ENCODE results near the gene ATXN3L. TPM values are rescaled to one million over a fixed set of nuclear protein-coding genes. Genes with fewer than 3 reads are reported as not detected.

ATXN3L gene
- total RNA-seq, 1 experiment from 2014 or later = not detected

DNA sequence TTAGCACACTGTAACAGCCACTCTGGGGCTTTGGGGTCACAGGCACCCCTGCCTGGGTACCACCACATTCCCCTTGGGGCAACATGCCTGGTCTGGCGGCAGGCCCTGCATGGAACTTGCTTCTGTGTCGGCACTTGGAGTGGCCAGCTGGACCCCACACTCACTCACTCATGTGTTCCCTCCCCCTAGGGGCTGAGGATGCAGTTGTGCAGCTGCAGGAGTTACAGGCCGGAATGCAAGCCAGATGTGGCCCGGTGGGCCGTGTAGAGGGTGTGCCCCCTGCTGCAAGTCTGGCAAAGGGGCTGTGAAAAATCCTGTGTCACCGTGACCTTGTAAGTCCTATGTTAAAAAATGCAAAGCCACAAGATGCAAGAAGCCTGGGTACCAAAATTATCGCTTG is 34.2 kb downstream of the ATXN3L start:
- Histone ChIP-seq H2AFZ (ENCODE audit: low read depth, low read length, poor library complexity, severe bottlenecking) (no peak overlapping the region), H3K9me2 (ENCODE audit: insufficient read depth) (no peaks in the 10 kb centered on the region), H3K9ac (ENCODE audit: low read length) (no peak overlapping the region), H3K9me3 (ENCODE audit: control insufficient read depth in 1 of 2, insufficient read depth in 1 of 2, low read depth in 1 of 2, low read length in 2 of 2) (no peaks in the 10 kb centered on the region; a peak in 1 of 4 replicates), H3K27ac (ENCODE audit: low read depth, low read length) (no peak overlapping the region), H3K36me3 (ENCODE audit: control insufficient read depth in 1 of 2, insufficient read depth in 2 of 2, low read length in 2 of 2) (no peaks in the 10 kb centered on the region), H3K79me2 (ENCODE audit: insufficient read depth, low read length) (no peaks in the 10 kb centered on the region), H3K4me2 (ENCODE audit: low read length) (no peak overlapping the region), H3K4me3 (replicated peaks in 1 of 2; ENCODE audit: low read depth in 1 of 2, low read length in 2 of 2) (no peak overlapping the region), H3K27me3 (ENCODE audit: insufficient read depth, low read length) (no peaks in the 10 kb centered on the region), H3K4me1 (ENCODE audit: control insufficient read depth in 1 of 2, insufficient read depth in 2 of 2, low read length in 2 of 2) (no peaks in the 10 kb centered on the region; a peak in 1 of 4 replicates), H4K20me1 (ENCODE audit: insufficient read depth) (no peaks in the 10 kb centered on the region)
- intact Hi-C loops (cut with micrococcal nuclease) = no loop called here
- no peak for TF ChIP-seq MAX (IDR thresholded peaks at IDR 0.05)
- TF ChIP-seq, protein P1, sequence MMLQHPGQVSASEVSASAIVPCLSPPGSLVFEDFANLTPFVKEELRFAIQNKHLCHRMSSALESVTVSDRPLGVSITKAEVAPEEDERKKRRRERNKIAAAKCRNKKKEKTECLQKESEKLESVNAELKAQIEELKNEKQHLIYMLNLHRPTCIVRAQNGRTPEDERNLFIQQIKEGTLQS (IDR thresholded peaks at IDR 0.05) = no peak
- TF ChIP-seq SIN3A (IDR thresholded peaks at IDR 0.05; ENCODE audit: low read depth) = no peak
- no peak for TF ChIP-seq YY1 (IDR thresholded peaks at IDR 0.05; ENCODE audit: extremely low read depth, insufficient replicate concordance, low read depth, low read length)
- no peak for TF ChIP-seq ZNF274 (IDR thresholded peaks at IDR 0.05; ENCODE audit: low read depth, low read length)
- TF ChIP-seq, protein P2, sequence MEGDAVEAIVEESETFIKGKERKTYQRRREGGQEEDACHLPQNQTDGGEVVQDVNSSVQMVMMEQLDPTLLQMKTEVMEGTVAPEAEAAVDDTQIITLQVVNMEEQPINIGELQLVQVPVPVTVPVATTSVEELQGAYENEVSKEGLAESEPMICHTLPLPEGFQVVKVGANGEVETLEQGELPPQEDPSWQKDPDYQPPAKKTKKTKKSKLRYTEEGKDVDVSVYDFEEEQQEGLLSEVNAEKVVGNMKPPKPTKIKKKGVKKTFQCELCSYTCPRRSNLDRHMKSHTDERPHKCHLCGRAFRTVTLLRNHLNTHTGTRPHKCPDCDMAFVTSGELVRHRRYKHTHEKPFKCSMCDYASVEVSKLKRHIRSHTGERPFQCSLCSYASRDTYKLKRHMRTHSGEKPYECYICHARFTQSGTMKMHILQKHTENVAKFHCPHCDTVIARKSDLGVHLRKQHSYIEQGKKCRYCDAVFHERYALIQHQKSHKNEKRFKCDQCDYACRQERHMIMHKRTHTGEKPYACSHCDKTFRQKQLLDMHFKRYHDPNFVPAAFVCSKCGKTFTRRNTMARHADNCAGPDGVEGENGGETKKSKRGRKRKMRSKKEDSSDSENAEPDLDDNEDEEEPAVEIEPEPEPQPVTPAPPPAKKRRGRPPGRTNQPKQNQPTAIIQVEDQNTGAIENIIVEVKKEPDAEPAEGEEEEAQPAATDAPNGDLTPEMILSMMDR (IDR thresholded peaks at IDR 0.05 in 2 of 3, conservative IDR thresholded peaks at IDR 0.05 in 1 of 3; ENCODE audit: borderline replicate concordance in 1 of 3, insufficient read depth in 1 of 3, low read depth in 2 of 3, low read length in 2 of 3) = no peak
- TF ChIP-seq, protein P3, sequence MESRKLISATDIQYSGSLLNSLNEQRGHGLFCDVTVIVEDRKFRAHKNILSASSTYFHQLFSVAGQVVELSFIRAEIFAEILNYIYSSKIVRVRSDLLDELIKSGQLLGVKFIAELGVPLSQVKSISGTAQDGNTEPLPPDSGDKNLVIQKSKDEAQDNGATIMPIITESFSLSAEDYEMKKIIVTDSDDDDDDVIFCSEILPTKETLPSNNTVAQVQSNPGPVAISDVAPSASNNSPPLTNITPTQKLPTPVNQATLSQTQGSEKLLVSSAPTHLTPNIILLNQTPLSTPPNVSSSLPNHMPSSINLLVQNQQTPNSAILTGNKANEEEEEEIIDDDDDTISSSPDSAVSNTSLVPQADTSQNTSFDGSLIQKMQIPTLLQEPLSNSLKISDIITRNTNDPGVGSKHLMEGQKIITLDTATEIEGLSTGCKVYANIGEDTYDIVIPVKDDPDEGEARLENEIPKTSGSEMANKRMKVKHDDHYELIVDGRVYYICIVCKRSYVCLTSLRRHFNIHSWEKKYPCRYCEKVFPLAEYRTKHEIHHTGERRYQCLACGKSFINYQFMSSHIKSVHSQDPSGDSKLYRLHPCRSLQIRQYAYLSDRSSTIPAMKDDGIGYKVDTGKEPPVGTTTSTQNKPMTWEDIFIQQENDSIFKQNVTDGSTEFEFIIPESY (IDR thresholded peaks at IDR 0.05; ENCODE audit: extremely low read depth, insufficient replicate concordance, low read length) = no peak
- no peak for TF ChIP-seq ZFX (IDR thresholded peaks at IDR 0.05)
- no peak for TF ChIP-seq FOSL1 (IDR thresholded peaks at IDR 0.05; ENCODE audit: low read depth)
- no peak for TF ChIP-seq JUND (IDR thresholded peaks at IDR 0.05)
- TF ChIP-seq SP1 (IDR thresholded peaks at IDR 0.05; ENCODE audit: low read depth) = no peak
- TF ChIP-seq EGR1 (IDR thresholded peaks at IDR 0.05; ENCODE audit: low read depth) = no peak
- no peak for TF ChIP-seq POLR2AphosphoS5 (IDR thresholded peaks at IDR 0.05; ENCODE audit: low read depth, low read length)
- no peak for TF ChIP-seq CEBPB (IDR thresholded peaks at IDR 0.05; ENCODE audit: low read depth)
- TF ChIP-seq SRF (IDR thresholded peaks at IDR 0.05; ENCODE audit: low read depth) = no peak
- TF ChIP-seq EZH2 (IDR thresholded peaks at IDR 0.05) = no peak
- no peak for TF ChIP-seq CBX3 (IDR thresholded peaks at IDR 0.05; ENCODE audit: low read depth)
- TF ChIP-seq POLR2A (IDR thresholded peaks at IDR 0.05; ENCODE audit: borderline replicate concordance, extremely low read depth, insufficient read depth, insufficient read length) = no peak
- no peak for TF ChIP-seq ELF1 (IDR thresholded peaks at IDR 0.05; ENCODE audit: borderline replicate concordance, low read depth)
- TF ChIP-seq EZH2phosphoT487 (IDR thresholded peaks at IDR 0.05; ENCODE audit: borderline replicate concordance) = no peak
- ATAC-seq (no peak), DNase-seq (ENCODE audit: low read depth, low spot score) (no peak)
- CTCF ChIA-PET = no interaction called here
- POLR2A ChIA-PET = no interaction called here
- RAD21 ChIA-PET (ENCODE audit: low non-redundant PET in 1 of 2, low total read pairs in 2 of 2, uncharacterized antibody in 2 of 2, unreplicated experiment in 2 of 2) = no interaction called here
- BruUV-seq (replicated peaks) = no TSS peak
